A549 (cell line): ENCODE results near the gene MYLK.

Source experiments
- CBX8 ChIP-seq: fragments of 200-600 bp; sonication (generic); IDR thresholded peaks from 2 replicates; pipeline ENCODE4 v1.6.1; 2016
- ESRRA ChIP-seq: fragments of 150-350 bp; IDR thresholded peaks from 2 replicates; pipeline ENCODE4 v1.6.1; 2014; ENCODE audit warnings: mild to moderate bottlenecking, low read length, borderline replicate concordance
- NR3C1 ChIP-seq: fragments of >200 bp; sonication (Bioruptor Twin); formaldehyde crosslinking; IDR thresholded peaks from 3 replicates; pipeline ENCODE4 v1.6.1; 2017
- RAD21 ChIP-seq, 2 experiments: fragments of >200 bp in 1 of 2; sonication (Bioruptor Twin) in 1 of 2; formaldehyde crosslinking in 1 of 2; IDR thresholded peaks in 1 of 2; conservative IDR thresholded peaks in 1 of 2; 2 replicates in 1 of 2; 3 replicates in 1 of 2; pipeline ENCODE4 v1.6.1; 2012 to 2018; ENCODE audit warnings: inconsistent platforms in 1 of 2
- TF ChIP-seq, protein P1 (sequence below): fragments of >200 bp; sonication (Bioruptor Twin); formaldehyde crosslinking; IDR thresholded peaks from 3 replicates; pipeline ENCODE4 v1.5.1; 2016
- TF ChIP-seq, protein P2 (sequence below): fragments of 150-350 bp; IDR thresholded peaks from 2 replicates; pipeline ENCODE4 v1.6.1; 2014; ENCODE audit warnings: low read depth, mild to moderate bottlenecking, low read length

DNA sequence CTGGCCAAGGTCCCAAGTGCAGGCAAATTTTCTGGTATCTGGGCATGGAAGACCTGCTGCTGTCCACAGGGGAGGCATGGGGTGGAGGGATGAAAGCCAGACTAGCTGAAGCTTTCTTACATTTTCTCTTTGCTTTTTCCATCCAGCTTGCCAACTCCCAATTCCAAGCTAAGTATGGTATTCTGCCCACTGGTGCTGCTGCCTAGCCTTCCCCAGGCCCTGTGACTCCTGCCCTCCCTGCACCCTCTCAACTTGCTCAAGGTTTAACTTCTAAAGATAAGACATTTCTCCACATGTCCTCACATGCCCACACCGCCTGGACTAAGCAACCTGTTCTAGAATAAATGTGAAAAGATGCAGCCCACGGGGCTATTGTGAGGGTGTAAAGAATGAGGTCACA is 239.8 kb downstream of the MYLK start:
- TF ChIP-seq, protein P1, sequence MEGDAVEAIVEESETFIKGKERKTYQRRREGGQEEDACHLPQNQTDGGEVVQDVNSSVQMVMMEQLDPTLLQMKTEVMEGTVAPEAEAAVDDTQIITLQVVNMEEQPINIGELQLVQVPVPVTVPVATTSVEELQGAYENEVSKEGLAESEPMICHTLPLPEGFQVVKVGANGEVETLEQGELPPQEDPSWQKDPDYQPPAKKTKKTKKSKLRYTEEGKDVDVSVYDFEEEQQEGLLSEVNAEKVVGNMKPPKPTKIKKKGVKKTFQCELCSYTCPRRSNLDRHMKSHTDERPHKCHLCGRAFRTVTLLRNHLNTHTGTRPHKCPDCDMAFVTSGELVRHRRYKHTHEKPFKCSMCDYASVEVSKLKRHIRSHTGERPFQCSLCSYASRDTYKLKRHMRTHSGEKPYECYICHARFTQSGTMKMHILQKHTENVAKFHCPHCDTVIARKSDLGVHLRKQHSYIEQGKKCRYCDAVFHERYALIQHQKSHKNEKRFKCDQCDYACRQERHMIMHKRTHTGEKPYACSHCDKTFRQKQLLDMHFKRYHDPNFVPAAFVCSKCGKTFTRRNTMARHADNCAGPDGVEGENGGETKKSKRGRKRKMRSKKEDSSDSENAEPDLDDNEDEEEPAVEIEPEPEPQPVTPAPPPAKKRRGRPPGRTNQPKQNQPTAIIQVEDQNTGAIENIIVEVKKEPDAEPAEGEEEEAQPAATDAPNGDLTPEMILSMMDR = no peak
- TF ChIP-seq RAD21 (conservative IDR thresholded peaks at IDR 0.05 in 1 of 2, IDR thresholded peaks at IDR 0.05 in 1 of 2) (no peak), CBX8 (no peak), NR3C1 (no peak), ESRRA (no peak)
- TF ChIP-seq, protein P2, sequence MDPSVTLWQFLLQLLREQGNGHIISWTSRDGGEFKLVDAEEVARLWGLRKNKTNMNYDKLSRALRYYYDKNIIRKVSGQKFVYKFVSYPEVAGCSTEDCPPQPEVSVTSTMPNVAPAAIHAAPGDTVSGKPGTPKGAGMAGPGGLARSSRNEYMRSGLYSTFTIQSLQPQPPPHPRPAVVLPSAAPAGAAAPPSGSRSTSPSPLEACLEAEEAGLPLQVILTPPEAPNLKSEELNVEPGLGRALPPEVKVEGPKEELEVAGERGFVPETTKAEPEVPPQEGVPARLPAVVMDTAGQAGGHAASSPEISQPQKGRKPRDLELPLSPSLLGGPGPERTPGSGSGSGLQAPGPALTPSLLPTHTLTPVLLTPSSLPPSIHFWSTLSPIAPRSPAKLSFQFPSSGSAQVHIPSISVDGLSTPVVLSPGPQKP = no peak
